GM19372 (cell line): ENCODE results near the gene PRTG.

ENCODE experiments used
- ATAC-seq: cut with Tn5 transposase; IDR thresholded peaks from one replicate; pipeline ENCODE4 v1.9.1; 2021; ENCODE audit warnings: mild to moderate bottlenecking, low read depth, moderate library complexity; ENCODE audit not compliant: unreplicated experiment

PRTG gene

DNA sequence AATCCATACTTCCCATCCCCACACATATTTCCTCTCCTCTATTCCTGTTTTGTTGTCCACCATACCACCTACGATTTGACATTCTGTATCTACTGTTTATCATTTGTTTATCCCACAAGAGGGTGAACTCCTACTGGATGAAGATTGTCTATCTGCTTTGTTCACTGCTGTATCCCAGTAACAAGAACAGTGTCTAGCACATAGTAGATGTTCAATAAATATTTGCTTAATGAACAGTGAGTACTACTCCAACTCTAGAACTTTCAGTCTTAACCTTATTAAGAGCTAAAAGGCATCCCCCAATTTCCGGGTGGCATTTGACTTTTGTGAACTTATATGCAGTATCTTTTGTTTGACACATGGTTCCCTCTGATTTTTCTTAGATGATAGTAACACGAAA lies 156.1 kb downstream of the PRTG start:
- ATAC-seq: no peak

DNA sequence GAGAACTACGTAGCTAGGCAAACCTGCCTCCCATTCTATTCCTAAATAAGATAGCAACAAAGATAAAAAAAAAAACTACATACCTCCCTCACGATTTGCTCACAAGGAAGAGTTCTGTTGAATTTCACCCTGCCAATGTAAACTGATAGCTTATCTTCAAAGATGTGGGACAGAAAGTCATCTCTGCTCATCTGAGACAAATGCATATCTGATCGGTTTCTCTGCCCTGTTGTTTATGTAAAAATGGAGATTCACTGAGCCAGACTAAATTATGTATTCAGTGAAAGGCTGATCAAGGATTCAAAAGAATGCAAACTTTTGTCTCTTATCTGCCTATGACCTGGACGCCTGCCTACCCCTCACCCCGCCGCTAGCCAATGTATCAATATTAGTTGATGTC lies 166.0 kb downstream of the PRTG start:
- no peak for ATAC-seq

DNA sequence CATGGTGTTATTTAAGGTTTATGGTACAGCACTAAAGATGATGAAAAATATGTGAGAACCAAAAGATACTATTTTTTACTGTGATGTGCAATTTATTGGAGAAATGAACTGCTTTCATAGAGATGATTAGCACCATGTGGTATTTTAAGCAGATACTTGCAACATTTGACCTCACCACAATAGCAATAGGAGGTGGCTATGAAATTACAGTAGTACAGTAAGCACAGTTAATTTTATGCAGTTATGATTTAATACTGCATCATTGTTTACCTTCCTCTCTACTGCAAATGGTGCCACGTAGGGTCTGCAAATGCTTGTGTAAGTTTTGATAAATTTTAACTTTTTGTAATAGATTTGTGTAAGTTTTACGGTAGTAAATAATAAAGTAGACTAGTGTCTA lies 168.9 kb downstream of the PRTG start:
- no peak for ATAC-seq

DNA sequence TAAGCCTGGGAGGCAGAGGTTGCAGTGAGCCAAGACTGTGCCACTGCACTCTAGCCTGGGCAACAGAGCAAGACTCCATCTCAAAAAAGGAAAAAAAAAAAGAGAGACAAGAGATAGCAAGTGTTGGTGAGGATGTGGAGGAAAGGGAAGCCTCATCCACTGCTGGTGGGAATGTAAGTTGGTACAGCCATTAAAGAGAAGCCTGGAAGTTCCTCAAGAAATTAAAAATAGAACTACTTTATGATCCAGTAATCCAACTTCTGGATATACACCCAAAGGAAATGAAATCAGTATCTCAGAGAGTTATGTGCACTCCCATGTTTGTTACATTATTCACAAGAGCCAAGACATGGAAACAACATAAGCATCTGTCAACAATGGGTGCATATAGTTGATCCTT lies 169.7 kb downstream of the PRTG start:
- ATAC-seq: no peak

DNA sequence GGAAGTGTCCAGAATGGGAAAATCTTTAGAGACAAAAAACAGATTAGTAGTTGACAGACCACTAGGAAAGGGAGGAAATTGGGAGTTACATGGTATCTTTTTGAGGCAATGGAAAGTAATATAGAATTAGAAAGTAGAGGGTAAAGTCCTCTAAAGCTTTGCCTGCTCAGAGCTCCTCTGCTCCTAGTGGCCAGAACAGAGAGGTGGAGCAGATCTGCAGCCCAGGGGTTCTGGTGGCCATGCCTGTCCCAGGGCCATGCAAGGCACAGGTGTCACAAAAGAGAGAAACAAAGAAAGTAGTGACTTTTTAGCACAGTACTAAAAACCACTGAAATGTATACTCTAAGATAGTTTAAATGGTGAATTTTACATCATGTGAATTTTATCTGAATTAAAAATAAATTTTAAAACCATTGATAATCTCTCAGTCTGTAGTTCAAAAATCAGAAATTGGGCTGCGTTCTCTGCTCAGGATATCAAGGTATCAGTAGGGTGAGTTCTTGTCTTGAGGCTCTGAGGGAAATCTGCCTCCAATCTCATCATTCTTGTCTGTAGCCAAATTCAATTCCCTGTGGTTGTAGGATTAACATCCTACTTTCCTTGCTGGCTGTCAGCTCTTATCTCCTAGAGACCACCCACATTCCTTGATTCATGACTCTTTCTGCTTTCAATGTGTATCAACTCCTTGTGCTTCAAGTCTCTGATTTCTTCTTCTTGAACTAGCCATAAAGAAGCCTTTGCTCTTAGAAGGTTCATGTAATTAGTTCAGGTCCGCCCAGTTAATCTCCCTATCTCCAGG lies 178.4 kb downstream of the PRTG start:
- no peak for ATAC-seq

DNA sequence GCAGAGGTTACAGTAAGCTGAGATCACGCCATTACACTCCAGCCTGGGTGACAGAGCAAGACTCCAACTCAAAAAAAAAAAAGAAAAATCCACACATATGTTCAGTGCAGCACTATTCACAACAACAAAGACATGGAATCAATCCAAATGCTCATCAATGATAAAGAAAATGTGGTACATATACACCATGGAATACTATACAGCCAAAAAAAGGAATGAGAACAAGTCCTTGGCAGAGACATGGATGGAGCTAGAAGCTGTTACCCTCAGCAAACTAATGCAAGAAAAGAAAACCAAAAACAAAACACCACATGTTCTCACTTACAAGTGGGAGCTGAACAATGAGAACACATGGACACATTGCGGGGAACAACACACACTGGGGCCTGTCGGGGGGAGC lies 180.4 kb downstream of the PRTG start:
- no peak for ATAC-seq
